ENCODE measurements around the gene PPP2R5A.

- TF ChIP-seq CTCF (conservative IDR thresholded peaks at IDR 0.05; ENCODE audit: low read length) (no peak), EZH2phosphoT487 (IDR thresholded peaks at IDR 0.05; ENCODE audit: borderline replicate concordance) (no peak)
Measured at GRCh38 chr1:212377644-212378043, 92.4 kb downstream of the PPP2R5A start.
